ENCODE measurements around the gene TAGLN2. TPM values are rescaled to one million over a fixed set of nuclear protein-coding genes. Genes with fewer than 3 reads are reported as not detected.

TAGLN2 gene
- total and polyA plus RNA-seq, 9 of the 15 experiments (the other 6 are each of a cell fraction or from before 2014, with no cell fraction given) = 192 to 683 (median 455) TPM

- Histone ChIP-seq H3K4me2 (ENCODE audit: insufficient read depth, low read length) (peak overlapping the region; percentile 56), H3K36me3 (ENCODE audit: control insufficient read depth, insufficient read depth, low read length) (no peaks in the 10 kb centered on the region), H3K27ac (ENCODE audit: extremely low read depth, low read depth, low read length) (peak overlapping the region; percentile 60; the same call in 2 of the 3 replicates), H3K9ac (ENCODE audit: insufficient read depth in 1 of 2, low read depth in 2 of 2, low read length in 2 of 2) (peak overlapping the region in 1 of 2 experiments; percentile 21; a peak in 1 of 4 replicates), H3K27me3 (ENCODE audit: control insufficient read depth in 2 of 2, insufficient read depth in 2 of 2, low read length in 2 of 2) (0 out of 5 replicates have a peak, but pooled peaks cover 0 to 4% of the 10 kb centered on the region in 2 experiments), H2AFZ (ENCODE audit: low read depth, low read length) (peak overlapping the region; percentile 80), H3K79me2 (ENCODE audit: control insufficient read depth, insufficient read depth, low read length) (no peaks in the 10 kb centered on the region), H3K4me3 (no peak overlapping the region), H3K4me1 (replicated peaks in 1 of 2; ENCODE audit: control insufficient read depth in 2 of 2, insufficient read depth in 2 of 2, low read length in 2 of 2) (peaks cover 4 to 13% of the 10 kb centered on the region in 2 experiments; a peak in 3 of 5 replicates), H4K20me1 (replicated peaks; ENCODE audit: control insufficient read depth, insufficient read depth, low read length) (no peaks in the 10 kb centered on the region), H3K9me1 (ENCODE audit: control insufficient read depth, insufficient read depth, low read length) (no peaks in the 10 kb centered on the region), H3K9me3 (replicated peaks; ENCODE audit: control insufficient read depth, insufficient read depth, low read depth, low read length) (no peaks in the 10 kb centered on the region)
- POLR2A ChIA-PET = interaction anchor here (1.0 to 1.5 kb wide), 7 partner anchors 9 to 91 kb away, joined by 3 to 6 read pairs (median 4); partner anchors contain the start of gene CFAP45
- 27% methylated on average over 2 of the region's 2 CpGs for WGBS (ENCODE audit: insufficient coverage, low coverage, missing lambda C conversion rate)
- intact Hi-C loops (cut with micrococcal nuclease) (loop anchor here (2.0 to 5.0 kb wide), 2 partner anchors 53 to 108 kb away; partner anchors contain the start of gene DUSP23), in situ Hi-C loops (cut with MboI) (no loop called here)
- peak; percentile 90 for FAIRE-seq
- ATAC-seq = peak; percentile 88
- CTCF ChIA-PET (ENCODE audit: low intra/inter-chr PET ratio) = interaction anchor here (0.8 to 2.8 kb wide), 3 partner anchors 54 to 110 kb away, joined by 3 to 14 read pairs (median 12); partner anchors contain the start of gene DUSP23
- DNase-seq (ENCODE audit: extremely low read depth in 1 of 4, low spot score in 3 of 4) = peak; percentile 42 to 66 (median 58)
- BruUV-seq (replicated peaks) = no TSS peak
- TF ChIP-seq ZNF644 (tag; IDR thresholded peaks at IDR 0.05; ENCODE audit: low read depth) (no peak), GABPA (tag; conservative IDR thresholded peaks at IDR 0.05; ENCODE audit: low read depth) (peak; percentile 67), ZNF561 (CRISPR knock-in tag; conservative IDR thresholded peaks at IDR 0.05) (no peak), ZBTB1 (CRISPR knock-in tag; IDR thresholded peaks at IDR 0.05; ENCODE audit: borderline replicate concordance, low read depth) (no peak), ZKSCAN1 (IDR thresholded peaks at IDR 0.05; ENCODE audit: low read depth, low read length) (no peak), SMAD4 (CRISPR knock-in tag; conservative IDR thresholded peaks at IDR 0.05) (0 out of 2 replicates have a peak, but pooled peaks have one; percentile 18), SRSF7 (optimal IDR thresholded peaks at IDR 0.05; ENCODE audit: low read depth, low read length) (no peak), ZNF212 (CRISPR knock-in tag; IDR thresholded peaks at IDR 0.05) (no peak), HNRNPLL (IDR thresholded peaks at IDR 0.05; ENCODE audit: low read depth, low read length, poor library complexity, severe bottlenecking) (no peak), PRPF4 (IDR thresholded peaks at IDR 0.05; ENCODE audit: insufficient read depth, low read depth, low read length, poor library complexity, severe bottlenecking) (no peak), HDAC2 (IDR thresholded peaks at IDR 0.05) (no peak), E2F3 (CRISPR knock-in tag; IDR thresholded peaks at IDR 0.05) (no peak), FOXP4 (CRISPR knock-in tag; IDR thresholded peaks at IDR 0.05; ENCODE audit: borderline replicate concordance) (no peak), MCM2 (IDR thresholded peaks at IDR 0.05; ENCODE audit: low read depth) (no peak)
- TF ChIP-seq, protein P1, sequence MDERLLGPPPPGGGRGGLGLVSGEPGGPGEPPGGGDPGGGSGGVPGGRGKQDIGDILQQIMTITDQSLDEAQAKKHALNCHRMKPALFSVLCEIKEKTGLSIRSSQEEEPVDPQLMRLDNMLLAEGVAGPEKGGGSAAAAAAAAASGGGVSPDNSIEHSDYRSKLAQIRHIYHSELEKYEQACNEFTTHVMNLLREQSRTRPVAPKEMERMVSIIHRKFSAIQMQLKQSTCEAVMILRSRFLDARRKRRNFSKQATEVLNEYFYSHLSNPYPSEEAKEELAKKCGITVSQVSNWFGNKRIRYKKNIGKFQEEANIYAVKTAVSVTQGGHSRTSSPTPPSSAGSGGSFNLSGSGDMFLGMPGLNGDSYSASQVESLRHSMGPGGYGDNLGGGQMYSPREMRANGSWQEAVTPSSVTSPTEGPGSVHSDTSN (CRISPR knock-in tag; IDR thresholded peaks at IDR 0.05; ENCODE audit: low read depth) = no peak
- TF ChIP-seq, protein P1 (tag; conservative IDR thresholded peaks at IDR 0.05; ENCODE audit: low read depth) = no peak
- TF ChIP-seq, protein P2, sequence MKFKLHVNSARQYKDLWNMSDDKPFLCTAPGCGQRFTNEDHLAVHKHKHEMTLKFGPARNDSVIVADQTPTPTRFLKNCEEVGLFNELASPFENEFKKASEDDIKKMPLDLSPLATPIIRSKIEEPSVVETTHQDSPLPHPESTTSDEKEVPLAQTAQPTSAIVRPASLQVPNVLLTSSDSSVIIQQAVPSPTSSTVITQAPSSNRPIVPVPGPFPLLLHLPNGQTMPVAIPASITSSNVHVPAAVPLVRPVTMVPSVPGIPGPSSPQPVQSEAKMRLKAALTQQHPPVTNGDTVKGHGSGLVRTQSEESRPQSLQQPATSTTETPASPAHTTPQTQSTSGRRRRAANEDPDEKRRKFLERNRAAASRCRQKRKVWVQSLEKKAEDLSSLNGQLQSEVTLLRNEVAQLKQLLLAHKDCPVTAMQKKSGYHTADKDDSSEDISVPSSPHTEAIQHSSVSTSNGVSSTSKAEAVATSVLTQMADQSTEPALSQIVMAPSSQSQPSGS (CRISPR knock-in tag; IDR thresholded peaks at IDR 0.05) = no peak
These were observed 35.5 kb downstream of the TAGLN2 start for GRCh38 chr1:159889821-159890252.
